D721Med (cell line): ENCODE results near the gene HRCT1.

Experiments
- DNase-seq: peaks from one replicate; pipeline ENCODE4 v3.0.0; 2011; ENCODE audit warnings: low spot score; ENCODE audit not compliant: insufficient read length
- FAIRE-seq: peaks from 2 replicates; lab custom pipeline; 2011; peaks lifted over from hg19 to GRCh38; lab: Jason Lieb, UNC
- CTCF ChIP-seq: IDR thresholded peaks from 2 replicates; pipeline ENCODE4 v1.5.1; 2012; ENCODE audit warnings: mild to moderate bottlenecking, control low read depth; ENCODE audit not compliant: insufficient read depth; ENCODE audit errors: missing control alignments

The HRCT1 gene

GRCh38 chr9:35905912-35906679 lies at the start of gene HRCT1:
Gene HRCT1 (plus strand): TSS chr9:35906202. CDS start chr9:35906288, 86 bp downstream.
- FAIRE-seq (no peak), DNase-seq (no peak)
- no peak for TF ChIP-seq CTCF

GRCh38 chr9:35856206-35856605 lies 49.8 kb upstream of the HRCT1 start:
- DNase-seq = no peak
- TF ChIP-seq CTCF = no peak

GRCh38 chr9:35856882-35857281 lies 49.1 kb upstream of the HRCT1 start:
- no peak for DNase-seq
- no peak for TF ChIP-seq CTCF
- FAIRE-seq = no peak

More at GRCh38 chr9:35856206-35856605, 49.8 kb upstream of the HRCT1 start:
- no peak for FAIRE-seq

GRCh38 chr9:35858458-35858857 lies 47.5 kb upstream of the HRCT1 start:
- DNase-seq = no peak
- no peak for TF ChIP-seq CTCF
- no peak for FAIRE-seq

GRCh38 chr9:35859310-35859989 lies 46.6 kb upstream of the HRCT1 start:
- DNase-seq (no peak), FAIRE-seq (no peak)
- no peak for TF ChIP-seq CTCF

GRCh38 chr9:35859990-35860339 lies 46.0 kb upstream of the HRCT1 start:
- DNase-seq (no peak), FAIRE-seq (no peak)
- TF ChIP-seq CTCF = no peak
